Measurements from ENCODE around the gene MATK. TPM values are rescaled to one million over a fixed set of nuclear protein-coding genes. Genes with fewer than 3 reads are reported as not detected.

Gene MATK
- total RNA-seq, 1 experiment from 2014 or later: 28.3 TPM

DNA sequence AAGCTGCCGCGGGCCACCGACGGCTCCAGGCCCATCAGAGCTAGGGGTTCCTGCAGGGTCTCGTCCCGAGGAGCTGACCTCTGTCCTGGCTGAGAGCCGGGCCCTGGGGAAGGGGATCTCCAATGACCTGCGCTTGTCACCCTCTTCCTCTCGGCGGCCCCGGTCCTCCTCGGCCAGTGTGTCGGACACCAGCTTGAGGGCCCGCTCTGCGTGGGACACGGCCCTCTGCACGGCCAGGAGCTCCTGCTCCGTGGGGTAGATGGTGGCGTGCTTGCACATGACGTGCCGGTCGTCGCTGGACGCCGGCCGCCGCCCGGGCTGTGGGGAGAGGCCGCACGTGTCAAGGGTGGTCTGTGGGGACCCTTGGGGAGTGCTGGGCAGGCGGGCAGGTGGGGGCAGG, 32.7 kb upstream of the MATK start:
- Mint-ChIP-seq H3K4me1 (no peaks in the 10 kb centered on the region), H3K27ac (no peak overlapping the region), H3K27me3 (ENCODE audit: low read depth) (peaks cover 5% of the 10 kb centered on the region; the same call in 1 of the 2 replicates), H3K4me3 (no peak overlapping the region), H3K36me3 (no peaks in the 10 kb centered on the region), H3K9me3 (0 out of 2 replicates have a peak, but pooled peaks cover 2% of the 10 kb centered on the region)
- DNase-seq (ENCODE audit: low spot score) (no peak), ATAC-seq (no peak)
- POLR2A ChIA-PET: no interaction called here
- CTCF ChIA-PET: interaction anchor here (0.8 to 2.0 kb wide), 10 partner anchors 10 to 514 kb away, joined by 3 to 8 read pairs (median 4); partner anchors contain the start of genes ATCAY and MRPL54
- TF ChIP-seq, protein P1, sequence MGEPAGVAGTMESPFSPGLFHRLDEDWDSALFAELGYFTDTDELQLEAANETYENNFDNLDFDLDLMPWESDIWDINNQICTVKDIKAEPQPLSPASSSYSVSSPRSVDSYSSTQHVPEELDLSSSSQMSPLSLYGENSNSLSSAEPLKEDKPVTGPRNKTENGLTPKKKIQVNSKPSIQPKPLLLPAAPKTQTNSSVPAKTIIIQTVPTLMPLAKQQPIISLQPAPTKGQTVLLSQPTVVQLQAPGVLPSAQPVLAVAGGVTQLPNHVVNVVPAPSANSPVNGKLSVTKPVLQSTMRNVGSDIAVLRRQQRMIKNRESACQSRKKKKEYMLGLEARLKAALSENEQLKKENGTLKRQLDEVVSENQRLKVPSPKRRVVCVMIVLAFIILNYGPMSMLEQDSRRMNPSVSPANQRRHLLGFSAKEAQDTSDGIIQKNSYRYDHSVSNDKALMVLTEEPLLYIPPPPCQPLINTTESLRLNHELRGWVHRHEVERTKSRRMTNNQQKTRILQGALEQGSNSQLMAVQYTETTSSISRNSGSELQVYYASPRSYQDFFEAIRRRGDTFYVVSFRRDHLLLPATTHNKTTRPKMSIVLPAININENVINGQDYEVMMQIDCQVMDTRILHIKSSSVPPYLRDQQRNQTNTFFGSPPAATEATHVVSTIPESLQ (CRISPR knock-in tag; IDR thresholded peaks at IDR 0.05): no peak
- no peak for TF ChIP-seq OVOL2 (CRISPR knock-in tag; IDR thresholded peaks at IDR 0.05; ENCODE audit: borderline replicate concordance)
- TF ChIP-seq TP53 (CRISPR knock-in tag; IDR thresholded peaks at IDR 0.05): no peak
- TF ChIP-seq ZNF416 (CRISPR knock-in tag; IDR thresholded peaks at IDR 0.05): no peak

DNA sequence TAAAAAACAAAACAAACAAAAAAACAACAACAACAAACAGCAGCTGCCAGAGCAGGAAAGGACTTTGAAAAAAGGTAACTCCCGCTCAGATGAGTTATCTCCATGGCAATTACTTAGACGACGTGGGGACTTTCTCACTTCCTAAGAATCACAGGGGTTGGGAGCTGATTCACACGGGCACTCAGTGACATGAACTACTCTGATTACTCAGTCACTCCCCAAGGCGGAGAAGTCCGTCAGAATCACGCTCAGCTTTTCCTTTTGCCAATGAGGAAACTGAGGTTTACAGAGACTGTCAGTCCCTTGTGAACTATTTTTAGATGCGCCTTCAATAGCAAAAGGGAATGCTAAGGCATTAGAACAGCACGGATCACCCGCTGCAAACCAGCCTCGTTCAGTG, 32.3 kb upstream of the MATK start:
- Mint-ChIP-seq H3K4me3 (no peak overlapping the region), H3K27me3 (ENCODE audit: low read depth) (peaks cover 5% of the 10 kb centered on the region; the same call in 1 of the 2 replicates), H3K27ac (no peak overlapping the region), H3K4me1 (no peaks in the 10 kb centered on the region), H3K9me3 (0 out of 2 replicates have a peak, but pooled peaks cover 3% of the 10 kb centered on the region), H3K36me3 (no peaks in the 10 kb centered on the region)
- ChIA-PET POLR2A (no interaction called here), CTCF (interaction anchor here (0.6 to 2.0 kb wide), 10 partner anchors 10 to 514 kb away, joined by 3 to 8 read pairs (median 4); partner anchors contain the start of genes ATCAY and MRPL54)
- TF ChIP-seq, protein P2, sequence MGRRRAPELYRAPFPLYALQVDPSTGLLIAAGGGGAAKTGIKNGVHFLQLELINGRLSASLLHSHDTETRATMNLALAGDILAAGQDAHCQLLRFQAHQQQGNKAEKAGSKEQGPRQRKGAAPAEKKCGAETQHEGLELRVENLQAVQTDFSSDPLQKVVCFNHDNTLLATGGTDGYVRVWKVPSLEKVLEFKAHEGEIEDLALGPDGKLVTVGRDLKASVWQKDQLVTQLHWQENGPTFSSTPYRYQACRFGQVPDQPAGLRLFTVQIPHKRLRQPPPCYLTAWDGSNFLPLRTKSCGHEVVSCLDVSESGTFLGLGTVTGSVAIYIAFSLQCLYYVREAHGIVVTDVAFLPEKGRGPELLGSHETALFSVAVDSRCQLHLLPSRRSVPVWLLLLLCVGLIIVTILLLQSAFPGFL (CRISPR knock-in tag; IDR thresholded peaks at IDR 0.05; ENCODE audit: borderline replicate concordance): no peak
- TF ChIP-seq ELF4 (CRISPR knock-in tag; IDR thresholded peaks at IDR 0.05; ENCODE audit: low read depth) (no peak), EMX1 (CRISPR knock-in tag; IDR thresholded peaks at IDR 0.05) (no peak), NFATC4 (CRISPR knock-in tag; IDR thresholded peaks at IDR 0.05) (no peak), ETV6 (CRISPR knock-in tag; IDR thresholded peaks at IDR 0.05) (no peak), ATF1 (CRISPR knock-in tag; IDR thresholded peaks at IDR 0.05) (no peak), NR2C2 (CRISPR knock-in tag; IDR thresholded peaks at IDR 0.05) (no peak)
- TF ChIP-seq, protein P3, sequence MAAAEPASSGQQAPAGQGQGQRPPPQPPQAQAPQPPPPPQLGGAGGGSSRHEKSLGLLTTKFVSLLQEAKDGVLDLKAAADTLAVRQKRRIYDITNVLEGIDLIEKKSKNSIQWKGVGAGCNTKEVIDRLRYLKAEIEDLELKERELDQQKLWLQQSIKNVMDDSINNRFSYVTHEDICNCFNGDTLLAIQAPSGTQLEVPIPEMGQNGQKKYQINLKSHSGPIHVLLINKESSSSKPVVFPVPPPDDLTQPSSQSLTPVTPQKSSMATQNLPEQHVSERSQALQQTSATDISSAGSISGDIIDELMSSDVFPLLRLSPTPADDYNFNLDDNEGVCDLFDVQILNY (CRISPR knock-in tag; IDR thresholded peaks at IDR 0.05): no peak
- TF ChIP-seq, protein P4, sequence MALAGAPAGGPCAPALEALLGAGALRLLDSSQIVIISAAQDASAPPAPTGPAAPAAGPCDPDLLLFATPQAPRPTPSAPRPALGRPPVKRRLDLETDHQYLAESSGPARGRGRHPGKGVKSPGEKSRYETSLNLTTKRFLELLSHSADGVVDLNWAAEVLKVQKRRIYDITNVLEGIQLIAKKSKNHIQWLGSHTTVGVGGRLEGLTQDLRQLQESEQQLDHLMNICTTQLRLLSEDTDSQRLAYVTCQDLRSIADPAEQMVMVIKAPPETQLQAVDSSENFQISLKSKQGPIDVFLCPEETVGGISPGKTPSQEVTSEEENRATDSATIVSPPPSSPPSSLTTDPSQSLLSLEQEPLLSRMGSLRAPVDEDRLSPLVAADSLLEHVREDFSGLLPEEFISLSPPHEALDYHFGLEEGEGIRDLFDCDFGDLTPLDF (CRISPR knock-in tag; IDR thresholded peaks at IDR 0.05): no peak
- TF ChIP-seq, protein P5, sequence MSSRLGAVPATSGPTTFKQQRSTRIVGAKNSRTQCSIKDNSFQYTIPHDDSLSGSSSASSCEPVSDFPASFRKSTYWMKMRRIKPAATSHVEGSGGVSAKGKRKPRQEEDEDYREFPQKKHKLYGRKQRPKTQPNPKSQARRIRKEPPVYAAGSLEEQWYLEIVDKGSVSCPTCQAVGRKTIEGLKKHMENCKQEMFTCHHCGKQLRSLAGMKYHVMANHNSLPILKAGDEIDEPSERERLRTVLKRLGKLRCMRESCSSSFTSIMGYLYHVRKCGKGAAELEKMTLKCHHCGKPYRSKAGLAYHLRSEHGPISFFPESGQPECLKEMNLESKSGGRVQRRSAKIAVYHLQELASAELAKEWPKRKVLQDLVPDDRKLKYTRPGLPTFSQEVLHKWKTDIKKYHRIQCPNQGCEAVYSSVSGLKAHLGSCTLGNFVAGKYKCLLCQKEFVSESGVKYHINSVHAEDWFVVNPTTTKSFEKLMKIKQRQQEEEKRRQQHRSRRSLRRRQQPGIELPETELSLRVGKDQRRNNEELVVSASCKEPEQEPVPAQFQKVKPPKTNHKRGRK (CRISPR knock-in tag; IDR thresholded peaks at IDR 0.05; ENCODE audit: borderline replicate concordance): no peak
- ATAC-seq (no peak), DNase-seq (ENCODE audit: low spot score) (no peak)

DNA sequence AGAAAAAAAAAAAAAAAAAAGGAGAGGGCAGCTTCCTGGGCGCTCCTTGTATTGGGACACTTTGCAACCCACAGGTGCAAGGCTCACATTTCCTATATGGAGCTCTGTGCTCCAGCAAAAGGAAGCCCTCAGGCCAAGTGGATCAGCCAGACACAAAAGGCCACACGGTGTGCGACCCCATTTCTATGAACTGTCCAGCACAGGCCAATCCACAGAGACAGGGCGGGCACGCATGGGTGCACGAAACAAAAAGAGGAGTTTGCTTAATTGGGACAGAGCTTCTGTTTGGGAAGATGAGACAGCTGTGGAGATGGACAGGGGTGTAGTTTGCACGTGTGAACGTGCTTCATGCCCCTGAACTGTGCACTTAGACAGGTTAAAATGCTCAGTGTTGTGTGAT, 31.6 kb upstream of the MATK start:
- H3K27ac Mint-ChIP-seq: no peak overlapping the region
- H3K4me1 Mint-ChIP-seq: no peaks in the 10 kb centered on the region
- ChIA-PET CTCF (interaction anchor here (0.6 to 2.0 kb wide), 3 partner anchors 9 to 34 kb away, joined by 3 to 8 read pairs (median 4); no protein-coding TSS in a partner anchor), POLR2A (no interaction called here)
- no peak overlapping the region for H3K4me3 Mint-ChIP-seq
- 0 out of 2 replicates have a peak, but pooled peaks cover 3% of the 10 kb centered on the region for H3K9me3 Mint-ChIP-seq
- no peak for TF ChIP-seq SOX15 (CRISPR knock-in tag; IDR thresholded peaks at IDR 0.05)
- no peak for ATAC-seq
- peaks cover 5% of the 10 kb centered on the region; the same call in 1 of the 2 replicates for H3K27me3 Mint-ChIP-seq (ENCODE audit: low read depth)
- no peak for DNase-seq (ENCODE audit: low spot score)
- no peaks in the 10 kb centered on the region for H3K36me3 Mint-ChIP-seq
